ENCODE data around the gene DAPK1.

The DAPK1 gene

DNA sequence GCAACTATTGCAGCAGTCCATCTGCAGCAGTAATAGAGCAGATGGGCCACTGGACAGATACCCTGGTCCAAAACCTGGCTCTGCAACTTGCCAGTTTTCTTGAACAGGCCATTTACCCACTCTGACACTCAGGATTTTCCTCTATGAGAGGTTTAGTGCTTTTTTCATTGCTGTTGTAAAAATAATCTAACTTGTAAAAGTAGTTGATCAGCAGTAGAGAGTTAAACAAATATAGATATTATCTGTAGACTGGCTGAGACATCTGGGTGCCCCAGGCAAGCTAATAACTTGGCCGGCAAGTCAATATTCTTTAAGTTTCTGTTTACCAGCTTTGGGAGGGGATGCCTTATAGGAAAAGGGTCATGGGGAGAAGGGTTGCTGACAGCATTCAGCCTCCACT is 4.1 kb downstream of the DAPK1 start:
- no peak overlapping the region for H3K4me3 ChIP-seq (replicated peaks; ENCODE audit: low read depth, low read length)
- TF ChIP-seq, protein P1, sequence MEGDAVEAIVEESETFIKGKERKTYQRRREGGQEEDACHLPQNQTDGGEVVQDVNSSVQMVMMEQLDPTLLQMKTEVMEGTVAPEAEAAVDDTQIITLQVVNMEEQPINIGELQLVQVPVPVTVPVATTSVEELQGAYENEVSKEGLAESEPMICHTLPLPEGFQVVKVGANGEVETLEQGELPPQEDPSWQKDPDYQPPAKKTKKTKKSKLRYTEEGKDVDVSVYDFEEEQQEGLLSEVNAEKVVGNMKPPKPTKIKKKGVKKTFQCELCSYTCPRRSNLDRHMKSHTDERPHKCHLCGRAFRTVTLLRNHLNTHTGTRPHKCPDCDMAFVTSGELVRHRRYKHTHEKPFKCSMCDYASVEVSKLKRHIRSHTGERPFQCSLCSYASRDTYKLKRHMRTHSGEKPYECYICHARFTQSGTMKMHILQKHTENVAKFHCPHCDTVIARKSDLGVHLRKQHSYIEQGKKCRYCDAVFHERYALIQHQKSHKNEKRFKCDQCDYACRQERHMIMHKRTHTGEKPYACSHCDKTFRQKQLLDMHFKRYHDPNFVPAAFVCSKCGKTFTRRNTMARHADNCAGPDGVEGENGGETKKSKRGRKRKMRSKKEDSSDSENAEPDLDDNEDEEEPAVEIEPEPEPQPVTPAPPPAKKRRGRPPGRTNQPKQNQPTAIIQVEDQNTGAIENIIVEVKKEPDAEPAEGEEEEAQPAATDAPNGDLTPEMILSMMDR (IDR thresholded peaks at IDR 0.05; ENCODE audit: low read depth, low read length, missing control alignments): no peak
- no peak for DNase-seq (ENCODE audit: extremely low read depth, low read depth)

DNA sequence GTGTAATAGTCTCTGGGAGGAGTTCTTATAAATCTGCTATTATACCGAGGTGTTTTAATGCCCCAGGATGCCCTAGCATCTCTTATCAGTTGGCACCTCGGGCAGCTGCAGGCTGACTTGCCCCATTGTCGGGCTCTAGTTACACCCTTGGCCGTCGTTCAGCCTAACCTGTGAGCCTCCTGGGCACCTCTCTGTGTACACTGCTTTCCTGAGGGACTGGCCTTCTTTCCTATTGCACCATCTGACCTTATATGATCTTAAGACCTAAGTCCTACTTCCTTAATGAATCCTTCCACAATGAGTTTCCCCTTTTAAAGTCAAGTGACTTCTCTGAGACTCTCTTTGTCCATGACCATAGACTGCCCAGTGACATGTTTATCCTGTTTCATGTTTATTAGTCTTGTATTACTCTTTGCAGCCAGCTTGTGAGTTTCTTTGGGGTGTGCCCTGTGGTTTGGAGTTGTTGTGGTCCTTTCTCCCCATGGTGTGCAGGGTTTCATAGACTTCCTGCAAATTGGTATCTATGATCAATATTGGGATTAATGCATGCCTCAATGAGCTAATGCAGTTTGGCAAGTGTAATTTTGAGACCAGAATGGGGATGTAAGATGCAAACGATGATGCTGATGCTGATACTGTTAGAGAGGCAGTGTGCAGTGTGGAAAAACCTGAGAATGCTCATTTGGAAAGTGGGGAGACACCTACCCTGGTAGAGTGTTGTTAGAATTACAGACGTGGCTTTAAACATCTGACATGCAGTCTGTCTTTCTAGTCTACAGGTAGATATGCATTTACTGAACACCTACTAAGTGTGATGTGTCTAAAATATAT is 4.9 kb downstream of the DAPK1 start:
- H3K4me3 ChIP-seq (replicated peaks; ENCODE audit: low read depth, low read length): no peak overlapping the region
- TF ChIP-seq, protein P1 (IDR thresholded peaks at IDR 0.05; ENCODE audit: low read depth, low read length, missing control alignments): no peak
- DNase-seq (ENCODE audit: extremely low read depth, low read depth): no peak

DNA sequence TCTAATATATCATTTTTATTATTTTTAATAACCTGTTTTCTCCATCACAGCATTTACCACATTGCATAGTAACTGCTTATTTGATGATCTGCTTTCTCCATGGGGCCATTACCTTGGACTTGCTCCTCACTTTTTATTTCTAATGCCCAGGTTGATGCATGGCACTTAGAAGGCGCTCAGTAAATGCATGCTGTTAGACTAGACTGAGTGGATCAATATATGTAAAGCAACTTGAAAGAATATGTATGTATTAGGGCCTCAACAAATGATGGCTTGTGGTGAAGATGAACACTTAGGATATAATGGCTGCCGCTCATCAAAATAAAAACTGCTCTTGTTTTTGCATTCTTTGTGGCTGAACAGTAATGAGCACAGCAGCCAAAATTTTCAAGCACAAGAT is 5.8 kb downstream of the DAPK1 start:
- H3K4me3 ChIP-seq (replicated peaks; ENCODE audit: low read depth, low read length): no peak overlapping the region
- no peak for DNase-seq (ENCODE audit: extremely low read depth, low read depth)
- TF ChIP-seq, protein P1 (IDR thresholded peaks at IDR 0.05; ENCODE audit: low read depth, low read length, missing control alignments): no peak

DNA sequence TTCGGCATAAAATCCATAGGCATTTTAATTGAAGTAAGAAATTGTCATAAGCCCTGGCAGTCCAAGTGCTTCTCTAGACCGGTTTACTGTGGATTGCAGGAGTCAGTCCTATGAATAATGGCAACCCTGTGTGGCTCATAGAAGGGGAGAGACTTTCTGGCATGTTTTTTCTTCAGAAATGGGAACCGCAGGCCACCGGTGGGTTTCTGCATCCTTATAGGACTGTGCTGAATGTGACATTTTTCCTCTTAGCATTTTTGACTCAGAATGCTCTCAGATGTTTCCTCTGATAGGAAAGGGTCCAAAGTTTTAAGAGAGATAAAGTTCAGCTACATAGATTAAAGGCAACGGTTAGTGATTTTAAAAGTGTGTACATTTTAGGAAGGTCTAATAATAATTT is 6.3 kb downstream of the DAPK1 start:
- H3K4me3 ChIP-seq (replicated peaks; ENCODE audit: low read depth, low read length): no peak overlapping the region
- no peak for DNase-seq (ENCODE audit: extremely low read depth, low read depth)
- TF ChIP-seq, protein P1 (IDR thresholded peaks at IDR 0.05; ENCODE audit: low read depth, low read length, missing control alignments): no peak

DNA sequence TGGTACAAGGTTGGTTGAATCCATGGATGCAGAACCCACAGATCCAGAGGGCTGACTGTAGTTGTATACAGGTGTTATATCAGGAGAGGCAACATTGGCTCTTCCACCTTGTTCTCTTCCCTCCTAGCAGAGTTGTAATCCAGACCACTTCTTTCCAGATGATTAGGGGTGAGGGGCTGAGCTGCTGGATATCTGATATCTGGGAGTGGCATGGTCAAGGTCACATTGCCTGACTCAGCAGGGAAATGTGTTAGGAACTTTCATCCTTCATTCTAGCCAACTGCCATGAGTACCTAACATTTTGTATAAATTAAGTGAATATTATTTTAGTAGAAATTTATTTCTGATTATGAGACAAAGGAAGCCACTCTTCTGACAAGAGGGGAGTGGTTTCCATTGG is 7.3 kb downstream of the DAPK1 start:
- TF ChIP-seq, protein P1 (IDR thresholded peaks at IDR 0.05; ENCODE audit: low read depth, low read length, missing control alignments): no peak
- no peak overlapping the region for H3K4me3 ChIP-seq (replicated peaks; ENCODE audit: low read depth, low read length)
- DNase-seq (ENCODE audit: extremely low read depth, low read depth): no peak

DNA sequence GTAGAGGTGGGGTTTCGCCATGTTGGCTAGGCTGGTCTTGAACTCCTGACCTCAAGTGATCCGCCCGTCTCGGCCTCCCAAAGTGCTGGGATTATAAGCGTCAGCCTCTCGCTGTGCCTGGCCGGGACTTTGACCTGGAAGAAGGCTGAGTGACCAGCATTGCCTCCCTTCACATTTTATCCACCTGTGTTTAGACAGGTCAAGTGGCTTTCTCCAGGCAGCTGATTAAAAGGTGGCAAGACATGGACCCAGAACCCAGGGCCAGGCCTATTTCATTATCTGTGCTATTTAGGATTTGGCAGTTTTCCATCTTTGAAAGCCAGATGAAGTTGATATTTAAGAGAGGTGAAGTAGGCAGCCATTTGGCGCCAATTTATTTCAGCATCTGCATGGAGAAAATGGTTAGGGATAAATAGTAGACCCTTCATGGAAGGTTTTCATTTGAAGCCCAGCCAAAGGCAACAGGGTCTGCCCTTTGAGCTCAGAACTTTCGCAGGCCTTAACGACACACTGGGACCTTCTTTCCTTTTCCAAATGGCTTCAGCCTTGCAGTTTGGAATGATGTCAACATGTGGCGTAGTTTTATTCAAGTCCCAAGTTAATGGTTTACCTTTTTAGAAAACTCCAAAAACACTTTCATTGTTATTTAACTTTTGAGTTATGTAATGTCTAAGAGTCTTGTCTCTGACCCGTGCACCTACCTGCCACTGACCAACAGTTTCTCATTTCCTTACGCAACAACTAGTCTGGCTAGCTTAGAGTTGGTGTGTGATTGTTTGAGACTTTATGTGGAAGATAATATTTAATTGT is 8.4 kb downstream of the DAPK1 start:
- H3K4me3 ChIP-seq (replicated peaks; ENCODE audit: low read depth, low read length): no peak overlapping the region
- TF ChIP-seq, protein P1 (IDR thresholded peaks at IDR 0.05; ENCODE audit: low read depth, low read length, missing control alignments): no peak
- no peak for DNase-seq (ENCODE audit: extremely low read depth, low read depth)

All from HFF-Myc (cell line).